Measurements from ENCODE around the gene ZSCAN4. TPM values are rescaled to one million over a fixed set of nuclear protein-coding genes. Genes with fewer than 3 reads are reported as not detected.

Gene ZSCAN4
- total and polyA plus RNA-seq, 9 of the 15 experiments (the other 6 are each of a cell fraction or from before 2014, with no cell fraction given) = not detected

- no peak for TF ChIP-seq RFX1 (IDR thresholded peaks at IDR 0.05)
Observed at GRCh38 chr19:57665261-57665806, 3.4 kb upstream of the ZSCAN4 start (continued).

DNA sequence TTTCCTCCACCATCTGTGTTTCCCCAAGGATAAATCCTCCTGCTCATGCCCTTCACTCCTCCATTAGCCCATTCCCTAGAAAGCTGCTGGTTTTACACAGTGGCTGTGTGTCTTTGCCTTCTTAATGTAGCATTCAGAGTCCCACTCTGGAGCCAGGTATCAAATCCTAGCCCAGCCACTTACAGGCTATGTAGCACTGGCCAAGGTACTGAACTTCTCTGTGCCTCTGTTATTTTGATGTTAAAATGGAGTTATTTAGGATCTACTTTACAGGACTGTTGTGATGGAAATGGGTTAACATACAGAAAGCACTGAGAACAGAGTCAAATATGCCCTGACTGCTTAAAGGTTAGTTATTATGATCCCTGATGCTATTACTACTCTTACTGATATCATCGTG is 1.5 kb upstream of the ZSCAN4 start:
- no peak overlapping the region for H3K27ac ChIP-seq (ENCODE audit: extremely low read depth, low read depth, low read length)
- WGBS (ENCODE audit: insufficient coverage, low coverage, missing lambda C conversion rate) = 8% methylated on average over 1 of the region's 1 CpG
- H3K36me3 ChIP-seq (ENCODE audit: control insufficient read depth, insufficient read depth, low read length) = no peaks in the 10 kb centered on the region
- ATAC-seq = no peak
- no peaks in the 10 kb centered on the region for H3K9me3 ChIP-seq (replicated peaks; ENCODE audit: control insufficient read depth, insufficient read depth, low read depth, low read length)
- FAIRE-seq = no peak
- ChIA-PET POLR2A (no interaction called here), CTCF (ENCODE audit: low intra/inter-chr PET ratio) (no interaction called here)
- intact Hi-C loops (cut with micrococcal nuclease) (no loop called here), in situ Hi-C loops (cut with MboI) (no loop called here)
- H3K9ac ChIP-seq (ENCODE audit: insufficient read depth in 1 of 2, low read depth in 2 of 2, low read length in 2 of 2) = no peak overlapping the region
- TF ChIP-seq NCOR1 (IDR thresholded peaks at IDR 0.05) (no peak), ZNF583 (CRISPR knock-in tag; IDR thresholded peaks at IDR 0.05) (no peak), REST (IDR thresholded peaks at IDR 0.05; ENCODE audit: borderline replicate concordance) (peak; percentile 71), REST (CRISPR knock-in tag; IDR thresholded peaks at IDR 0.05; ENCODE audit: low read depth) (no peak), PHTF2 (CRISPR knock-in tag; IDR thresholded peaks at IDR 0.05) (no peak), IRF2 (CRISPR knock-in tag; IDR thresholded peaks at IDR 0.05) (no peak), EHMT2 (IDR thresholded peaks at IDR 0.05) (peak; percentile 54; the same call in 1 of the 2 replicates), LEF1 (IDR thresholded peaks at IDR 0.05) (no peak)
- TF ChIP-seq, protein P1, sequence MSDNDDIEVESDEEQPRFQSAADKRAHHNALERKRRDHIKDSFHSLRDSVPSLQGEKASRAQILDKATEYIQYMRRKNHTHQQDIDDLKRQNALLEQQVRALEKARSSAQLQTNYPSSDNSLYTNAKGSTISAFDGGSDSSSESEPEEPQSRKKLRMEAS (CRISPR knock-in tag; IDR thresholded peaks at IDR 0.05) = no peak
- TF ChIP-seq, protein P2, sequence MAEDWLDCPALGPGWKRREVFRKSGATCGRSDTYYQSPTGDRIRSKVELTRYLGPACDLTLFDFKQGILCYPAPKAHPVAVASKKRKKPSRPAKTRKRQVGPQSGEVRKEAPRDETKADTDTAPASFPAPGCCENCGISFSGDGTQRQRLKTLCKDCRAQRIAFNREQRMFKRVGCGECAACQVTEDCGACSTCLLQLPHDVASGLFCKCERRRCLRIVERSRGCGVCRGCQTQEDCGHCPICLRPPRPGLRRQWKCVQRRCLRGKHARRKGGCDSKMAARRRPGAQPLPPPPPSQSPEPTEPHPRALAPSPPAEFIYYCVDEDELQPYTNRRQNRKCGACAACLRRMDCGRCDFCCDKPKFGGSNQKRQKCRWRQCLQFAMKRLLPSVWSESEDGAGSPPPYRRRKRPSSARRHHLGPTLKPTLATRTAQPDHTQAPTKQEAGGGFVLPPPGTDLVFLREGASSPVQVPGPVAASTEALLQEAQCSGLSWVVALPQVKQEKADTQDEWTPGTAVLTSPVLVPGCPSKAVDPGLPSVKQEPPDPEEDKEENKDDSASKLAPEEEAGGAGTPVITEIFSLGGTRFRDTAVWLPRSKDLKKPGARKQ (CRISPR knock-in tag; IDR thresholded peaks at IDR 0.05) = no peak
- no peak overlapping the region for H3K4me2 ChIP-seq (ENCODE audit: insufficient read depth, low read length)
- no peak overlapping the region for H2AFZ ChIP-seq (ENCODE audit: low read depth, low read length)
- BruUV-seq (replicated peaks) = no TSS peak
- no peaks in the 10 kb centered on the region for H3K9me1 ChIP-seq (ENCODE audit: control insufficient read depth, insufficient read depth, low read length)
- H4K20me1 ChIP-seq (replicated peaks; ENCODE audit: control insufficient read depth, insufficient read depth, low read length) = no peaks in the 10 kb centered on the region
- no peak for DNase-seq (ENCODE audit: extremely low read depth in 1 of 4, low spot score in 3 of 4)
- H3K79me2 ChIP-seq (ENCODE audit: control insufficient read depth, insufficient read depth, low read length) = no peaks in the 10 kb centered on the region
- peaks cover 12 to 20% of the 10 kb centered on the region in 2 experiments for H3K27me3 ChIP-seq (ENCODE audit: control insufficient read depth in 2 of 2, insufficient read depth in 2 of 2, low read length in 2 of 2)
- peaks cover 0 to 8% of the 10 kb centered on the region in 2 experiments; a peak in 3 of 5 replicates for H3K4me1 ChIP-seq (replicated peaks in 1 of 2; ENCODE audit: control insufficient read depth in 2 of 2, insufficient read depth in 2 of 2, low read length in 2 of 2)
- no peak overlapping the region for H3K4me3 ChIP-seq
